NCI-H82 treated with DMSO at 0.1 percent for 48 hours (cell line): ENCODE results near the gene RPL35.

ENCODE experiments used
- DNase-seq: peaks from one replicate; lab custom pipeline; 2025; ENCODE audit not compliant: unreplicated experiment; lab: John Stamatoyannopoulos, UW

Gene RPL35

GRCh38 chr9:124861342-124862229, at the start of gene RPL35, which contains the start of gene ARPC5L:
RPL35 (minus strand) TSS chr9:124861957; CDS start chr9:124861912, 45 bp downstream.
ARPC5L (plus strand) TSS chr9:124862130; CDS start chr9:124869291, 7,161 bp downstream.
- peak; percentile 89 for DNase-seq

GRCh38 chr9:124908098-124908497, 46.3 kb upstream of the RPL35 start:
- DNase-seq = no peak

- no peak for DNase-seq
Measured at GRCh38 chr9:124906966-124907365, 45.2 kb upstream of the RPL35 start.

- no peak for DNase-seq
Measured at GRCh38 chr9:124899845-124900244, 38.1 kb upstream of the RPL35 start.

- DNase-seq = no peak
Measured at GRCh38 chr9:124897570-124898460, 36.1 kb upstream of the RPL35 start.

- no peak for DNase-seq
Measured at GRCh38 chr9:124894741-124895170, 33.0 kb upstream of the RPL35 start.

- DNase-seq = no peak
Measured at GRCh38 chr9:124894035-124894740, 32.4 kb upstream of the RPL35 start.

- no peak for DNase-seq
Measured at GRCh38 chr9:124890179-124890578, 28.4 kb upstream of the RPL35 start.

GRCh38 chr9:124889006-124889405, 27.2 kb upstream of the RPL35 start:
- DNase-seq = no peak

- no peak for DNase-seq
Measured at GRCh38 chr9:124887832-124888231, 26.1 kb upstream of the RPL35 start.

- no peak for DNase-seq
Measured at GRCh38 chr9:124886866-124887492, 25.2 kb upstream of the RPL35 start.

- DNase-seq = no peak
Measured at GRCh38 chr9:124886461-124886860, 24.7 kb upstream of the RPL35 start.

- no peak for DNase-seq
Measured at GRCh38 chr9:124885551-124885950, 23.8 kb upstream of the RPL35 start.

GRCh38 chr9:124884376-124884775, 22.6 kb upstream of the RPL35 start:
- no peak for DNase-seq

- no peak for DNase-seq
Measured at GRCh38 chr9:124882231-124882630, 20.5 kb upstream of the RPL35 start.

- no peak for DNase-seq
Measured at GRCh38 chr9:124881138-124881743, 19.5 kb upstream of the RPL35 start.

GRCh38 chr9:124880501-124880900, 18.7 kb upstream of the RPL35 start:
- DNase-seq = no peak

GRCh38 chr9:124879226-124879625, 17.5 kb upstream of the RPL35 start:
- no peak for DNase-seq

- DNase-seq = no peak
Measured at GRCh38 chr9:124878518-124878917, 16.8 kb upstream of the RPL35 start.

GRCh38 chr9:124878021-124878420, 16.3 kb upstream of the RPL35 start:
- DNase-seq = no peak
